K562 (cell line): ENCODE measurements around the gene GNAZ. TPM values are rescaled to one million over a fixed set of nuclear protein-coding genes. Genes with fewer than 3 reads are reported as not detected.

Experiments
- ATAC-seq: fragments of 200-7000 bp; cut with Tn5 transposase; 3 replicates; pipeline ENCODE4 v1.9.1; 2020; ENCODE audit warnings: moderate library complexity
- BruUV-seq: library from RNA; stranded (reverse); fragments of 400-500 nt; replicated peaks from 2 replicates; lab custom pipeline; 2021; lab: Mats Ljungman, UMichigan
- CTCF ChIA-PET: fragments of 300-600 bp; formaldehyde crosslinking; extraction: SDS; loops from one replicate; lab custom pipeline; 2021; ENCODE audit warnings: low intra/inter-chr PET ratio; lab: Yijun Ruan, JAX
- POLR2A ChIA-PET: fragments of 300-600, 350-650 bp; sonication (Branson Sonifier 250); formaldehyde crosslinking; extraction: SDS; loops from one replicate; lab custom pipeline; 2021; ENCODE audit warnings: antibody characterized with exemption, inconsistent platforms; lab: Yijun Ruan, JAX
- DNase-seq, 4 experiments: peaks; one replicate each; pipeline versions ENCODE4 v3.0.0 to v3.0.0-alpha.2; 2011 to 2018; ENCODE audit warnings: low spot score in 3 of 4, mixed read lengths in 3 of 4; ENCODE audit errors: extremely low read depth in 1 of 4
- FAIRE-seq: peaks from 2 replicates; lab custom pipeline; 2011; peaks lifted over from hg19 to GRCh38; lab: Jason Lieb, UNC
- H2AFZ ChIP-seq: 2 replicates; pipeline ENCODE4 v1.6.0; 2011; ENCODE audit warnings: low read depth, low read length, control low read depth, inconsistent platforms
- H3K27ac ChIP-seq: fragments of 200-600 bp; 3 replicates; pipeline ENCODE4 v1.8.0; 2011; ENCODE audit warnings: low read depth, mild to moderate bottlenecking, control low read depth, inconsistent platforms, low read length, moderate library complexity, mixed read lengths; ENCODE audit errors: extremely low read depth
- H3K27me3 ChIP-seq, 2 experiments: fragments of 300-600 bp in 1 of 2; 2 replicates in 1 of 2; 3 replicates in 1 of 2; pipeline versions ENCODE4 v1.6.0 to v1.8.0; 2011; ENCODE audit warnings: inconsistent platforms in 2 of 2, low read length in 2 of 2, mild to moderate bottlenecking in 1 of 2, mixed read lengths in 1 of 2, moderate library complexity in 1 of 2; ENCODE audit not compliant: control insufficient read depth in 2 of 2, insufficient read depth in 2 of 2
- H3K36me3 ChIP-seq: fragments of 300-600 bp; 3 replicates; pipeline ENCODE4 v1.8.0; 2011; ENCODE audit warnings: mild to moderate bottlenecking, low read length, inconsistent platforms; ENCODE audit not compliant: control insufficient read depth, insufficient read depth
- H3K4me1 ChIP-seq, 2 experiments: fragments of 200-600 bp in 1 of 2; replicated peaks in 1 of 2; 2 replicates in 1 of 2; 3 replicates in 1 of 2; pipeline versions ENCODE4 v1.5.1 to v1.8.0; 2011; ENCODE audit warnings: inconsistent platforms in 2 of 2, low read length in 2 of 2, mild to moderate bottlenecking in 1 of 2, mixed read lengths in 1 of 2, moderate library complexity in 1 of 2; ENCODE audit not compliant: control insufficient read depth in 2 of 2, insufficient read depth in 2 of 2
- H3K4me2 ChIP-seq: 2 replicates; pipeline ENCODE4 v1.6.1; 2011; ENCODE audit warnings: low read length, control low read depth, inconsistent platforms, mixed read lengths; ENCODE audit not compliant: insufficient read depth
- H3K4me3 ChIP-seq: fragments of 200-600 bp; sonication (generic), shearing (Covaris generic); 2 replicates; pipeline ENCODE4 v1.5.1; 2016; ENCODE audit warnings: control low read depth, inconsistent platforms
- H3K79me2 ChIP-seq: fragments of 200-600 bp; 3 replicates; pipeline ENCODE4 v1.8.0; 2011; ENCODE audit warnings: low read length, inconsistent platforms; ENCODE audit not compliant: control insufficient read depth, insufficient read depth
- H3K9ac ChIP-seq, 2 experiments: 2 replicates each; pipeline versions ENCODE4 v1.6.0 to v1.6.1; 2011; ENCODE audit warnings: low read depth in 2 of 2, low read length in 2 of 2, control low read depth in 1 of 2, inconsistent platforms in 1 of 2, mild to moderate bottlenecking in 1 of 2, mixed read lengths in 1 of 2; ENCODE audit not compliant: insufficient read depth in 1 of 2
- H3K9me1 ChIP-seq: one replicate; pipeline ENCODE4 v1.6.0; 2011; ENCODE audit warnings: inconsistent platforms, mild to moderate bottlenecking, low read length, moderate library complexity; ENCODE audit not compliant: control insufficient read depth, insufficient read depth
- H3K9me3 ChIP-seq: replicated peaks from 2 replicates; pipeline ENCODE4 v1.5.1; 2011; ENCODE audit warnings: low read depth, low read length, inconsistent platforms; ENCODE audit not compliant: control insufficient read depth, insufficient read depth
- H4K20me1 ChIP-seq: replicated peaks from 2 replicates; pipeline ENCODE4 v1.6.1; 2011; ENCODE audit warnings: low read length, inconsistent platforms, mixed read lengths; ENCODE audit not compliant: control insufficient read depth, insufficient read depth
- CCNT2 ChIP-seq: IDR thresholded peaks from 2 replicates; pipeline ENCODE4 v1.6.1; 2011; ENCODE audit warnings: borderline replicate concordance, low read depth, mild to moderate bottlenecking, moderate library complexity, mixed read lengths, low read length; ENCODE audit not compliant: insufficient read length; ENCODE audit errors: extremely low read depth
- KDM2B ChIP-seq: fragments of 250-450 bp; sonication (Bioruptor Pico); IDR thresholded peaks from 2 replicates; pipeline ENCODE4 v1.8.0; 2021; ENCODE audit warnings: mild to moderate bottlenecking, moderate library complexity
- NCOA1 ChIP-seq: fragments of 450-650 bp; IDR thresholded peaks from 2 replicates; pipeline ENCODE4 v1.6.1; 2016; ENCODE audit warnings: low read depth
- PTBP1 ChIP-seq: fragments of 200-400 bp; formaldehyde crosslinking; IDR thresholded peaks from 2 replicates; pipeline ENCODE4 v1.6.1; 2017; ENCODE audit warnings: low read depth, low read length
- RNF219 ChIP-seq: fragments of 250-450 bp; sonication (Bioruptor Pico); IDR thresholded peaks from 2 replicates; pipeline ENCODE4 v1.5.0; 2022; ENCODE audit warnings: mild to moderate bottlenecking
- SIX5 ChIP-seq, 2 experiments: IDR thresholded peaks; 2 replicates each; pipeline ENCODE4 v1.6.1; 2011; ENCODE audit warnings: low read length in 2 of 2, borderline replicate concordance in 1 of 2, low read depth in 1 of 2, mild to moderate bottlenecking in 1 of 2, moderate library complexity in 1 of 2; ENCODE audit not compliant: insufficient read depth in 1 of 2
- THAP12 ChIP-seq: fragments of 250-450 bp; sonication (Bioruptor Pico); IDR thresholded peaks from 2 replicates; pipeline ENCODE4 v1.9.0; 2021; ENCODE audit warnings: mild to moderate bottlenecking, inconsistent platforms
- UBTF ChIP-seq, 2 experiments: IDR thresholded peaks; 2 replicates each; pipeline ENCODE4 v1.6.1; 2012; ENCODE audit warnings: improper control_type of control experiment in 2 of 2, low read depth in 2 of 2, low read length in 2 of 2, borderline replicate concordance in 1 of 2
- ZNF3 ChIP-seq: fragments of 250-450 bp; sonication (Bioruptor Pico); IDR thresholded peaks from 2 replicates; pipeline ENCODE4 v1.5.0; 2021; ENCODE audit warnings: mild to moderate bottlenecking, moderate library complexity
- ZNF449 ChIP-seq: fragments of 250-450 bp; sonication (Bioruptor Pico); IDR thresholded peaks from 2 replicates; pipeline ENCODE4 v1.8.0; 2022; ENCODE audit warnings: moderate library complexity, mild to moderate bottlenecking, inconsistent platforms
- WGBS: fragments of 100-300 bp; shearing (Covaris generic); methylation state at CpG from one replicate; pipeline ENCODE4 v1.1.6; 2016; ENCODE audit warnings: low coverage, mixed read lengths; ENCODE audit not compliant: insufficient coverage; ENCODE audit errors: missing lambda C conversion rate; 5-methylcytosine and 5-hydroxymethylcytosine counted together
- in situ Hi-C: fragments of 300-500 bp; cut with MboI; formaldehyde crosslinking; loops from 4 replicates; pipeline ENCODE4 v1.15.0; 2018; ENCODE audit warnings: inconsistent platforms, mixed read lengths
- intact Hi-C: fragments of 100-400 bp; cut with micrococcal nuclease; formaldehyde crosslinking; loops from 2 replicates; pipeline ENCODE4 v1.14.2; 2022
- polyA plus RNA-seq, 8 experiments: library from polyadenylated mRNA; depleted of rRNA in 4 of 8; stranded (reverse) in 5 of 8; unstranded in 3 of 8; fragments of >200 nt; fragmentation: Nextera tagmentation in 2 of 8; fragmentation: Illumina TruSeq in 1 of 8; extraction: Ambion mirVana in 2 of 8; extraction: Trizol in 1 of 8; gene quantifications; 2 replicates each; pipeline versions ENCODE4 v1.2.1 to v1.2.3, GENCODE V29; 2011 to 2014; ENCODE audit warnings: inconsistent platforms in 1 of 8, missing spikeins in 1 of 8
- total RNA-seq, 7 experiments: library from RNA; depleted of rRNA in 6 of 7; stranded (reverse); fragments of >200 nt in 6 of 7; fragmentation: Illumina TruSeq in 2 of 7; extraction: Trizol in 2 of 7; gene quantifications; 2 replicates each; pipeline versions ENCODE4 v1.2.1 to v1.2.3, GENCODE V29; 2011 to 2021; ENCODE audit warnings: low replicate concordance in 1 of 7

Gene GNAZ
- total and polyA plus RNA-seq, 9 of the 15 experiments (the other 6 are each of a cell fraction or from before 2014, with no cell fraction given), result 0.04 to 0.22 (median 0.13) TPM; not detected in 3

GRCh38 chr22:23118647-23119493, 48.6 kb downstream of the GNAZ start:
- BruUV-seq, result no TSS peak
- peak; percentile 0; the same call in 2 of the 3 replicates for ATAC-seq
- H2AFZ ChIP-seq, result peak overlapping the region; percentile 65
- ChIA-PET CTCF (interaction anchor here (1.1 to 1.6 kb wide), 2 partner anchors 10 kb away, joined by 3 to 7 read pairs; no protein-coding TSS in a partner anchor), POLR2A (interaction anchor here (0.6 to 19.0 kb wide), 18 partner anchors 9 to 688 kb away, joined by 3 to 414 read pairs (median 3); partner anchors contain the start of gene GNAZ)
- H4K20me1 ChIP-seq, result peaks cover 82% of the 10 kb centered on the region
- peaks cover 9 to 27% of the 10 kb centered on the region in 2 experiments; a peak in 4 of 5 replicates for H3K4me1 ChIP-seq
- intact Hi-C loops (no loop called here), in situ Hi-C loops (no loop called here)
- H3K9me1 ChIP-seq, result peaks cover 21% of the 10 kb centered on the region
- peak overlapping the region; percentile 6; the same call in 1 of the 2 replicates for H3K4me2 ChIP-seq
- no peak overlapping the region for H3K27ac ChIP-seq
- no peaks in the 10 kb centered on the region for H3K79me2 ChIP-seq
- DNase-seq, result peak in 3 of 4 experiments; percentile 60 to 65 (median 61)
- no peak overlapping the region for H3K4me3 ChIP-seq
- peak overlapping the region in 1 of 2 experiments; percentile 17; a peak in 1 of 4 replicates for H3K9ac ChIP-seq
- no peaks in the 10 kb centered on the region for H3K9me3 ChIP-seq
- peaks cover 50 to 98% of the 10 kb centered on the region in 2 experiments for H3K27me3 ChIP-seq
- WGBS, result 19% methylated on average over 7 of the region's 7 CpGs
- no peaks in the 10 kb centered on the region for H3K36me3 ChIP-seq
- no peak for FAIRE-seq
- TF ChIP-seq THAP12 (CRISPR knock-in tag) (peak; percentile 82), UBTF (IDR thresholded peaks at IDR 0.05; ENCODE audit: borderline replicate concordance in 1 of 2, low read depth in 2 of 2, low read length in 2 of 2) (0 out of 4 replicates have a peak, but pooled peaks of 1 of the 2 experiments have one; percentile 6), KDM2B (CRISPR knock-in tag) (0 out of 2 replicates have a peak, but pooled peaks have one; percentile 13), RNF219 (CRISPR knock-in tag) (no peak), ZNF449 (no peak), CCNT2 (no peak), NCOA1 (no peak), SIX5 (IDR thresholded peaks at IDR 0.05; ENCODE audit: borderline replicate concordance in 1 of 2, insufficient read depth in 1 of 2, low read depth in 1 of 2, low read length in 2 of 2) (0 out of 4 replicates have a peak, but pooled peaks of 1 of the 2 experiments have one; percentile 20), PTBP1 (no peak), ZNF3 (CRISPR knock-in tag) (no peak)
